Small intestine (tissue), 7 donors: ENCODE results near the gene PPP2R5A. TPM values are rescaled to one million over a fixed set of nuclear protein-coding genes. Genes with fewer than 3 reads are reported as not detected.

Source experiments
- DNase-seq, 2 donors: peaks; one replicate each; pipeline versions ENCODE4 v3.0.0 to v3.0.0-alpha.2; 2013
- FAIRE-seq: peaks from 2 replicates; lab custom pipeline; 2012; peaks lifted over from hg19 to GRCh38; lab: Jason Lieb, UNC
- H3K27ac ChIP-seq, 3 donors: one replicate each; pipeline ENCODE4 v1.5.1; 2013; ENCODE audit warnings: low read length in 2 of 3, mild to moderate bottlenecking in 2 of 3, control low read depth in 1 of 3, inconsistent platforms in 1 of 3, low read depth in 1 of 3, moderate library complexity in 1 of 3
- H3K27me3 ChIP-seq, 3 donors: one replicate each; pipeline ENCODE4 v1.6.1; 2013; ENCODE audit warnings: low read length in 3 of 3, inconsistent platforms in 1 of 3; ENCODE audit not compliant: control insufficient read depth in 3 of 3, insufficient read depth in 3 of 3
- H3K36me3 ChIP-seq, 3 donors: one replicate each; pipeline ENCODE4 v1.6.1; 2013; ENCODE audit warnings: low read length in 3 of 3, inconsistent platforms in 1 of 3, low read depth in 1 of 3, mild to moderate bottlenecking in 1 of 3, moderate library complexity in 1 of 3; ENCODE audit not compliant: control insufficient read depth in 3 of 3, insufficient read depth in 2 of 3
- H3K4me1 ChIP-seq, 3 donors: one replicate each; pipeline ENCODE4 v1.6.1; 2013; ENCODE audit warnings: low read length in 2 of 3, inconsistent platforms in 1 of 3, low read depth in 1 of 3, mild to moderate bottlenecking in 1 of 3, moderate library complexity in 1 of 3; ENCODE audit not compliant: control insufficient read depth in 3 of 3, insufficient read depth in 2 of 3
- H3K4me3 ChIP-seq, 3 donors: one replicate each; pipeline ENCODE4 v1.5.1; 2013; ENCODE audit warnings: low read length in 3 of 3, control low read depth in 1 of 3, inconsistent platforms in 1 of 3, low read depth in 1 of 3, mild to moderate bottlenecking in 1 of 3, moderate library complexity in 1 of 3
- H3K9me3 ChIP-seq, 2 donors: one replicate each; pipeline ENCODE4 v1.6.1; 2013; ENCODE audit warnings: low read depth in 1 of 2, low read length in 1 of 2; ENCODE audit not compliant: control insufficient read depth in 2 of 2, insufficient read depth in 1 of 2
- WGBS, 3 donors: extraction: QIAGEN DNeasy Blood & Tissue Kit; methylation state at CpG; one replicate each; pipeline ENCODE4 v1.1.7; 2013; 5-methylcytosine and 5-hydroxymethylcytosine counted together
- polyA plus RNA-seq, 4 donors: library from polyadenylated mRNA; stranded (reverse) in 3 of 4; unstranded in 1 of 4; fragments of 200-250 nt in 3 of 4; fragments of 120-200 nt in 1 of 4; gene quantifications; one replicate each; pipeline versions ENCODE4 v1.2.1 to v1.2.3, GENCODE V29; 2013
- donor health status: healthy with polysubstance abuse.
- donor health status: control.
- donor health status: control.
- donor health status: Bipolar disorder and iron deficiency.
- donor health status: healthy.

PPP2R5A gene
- polyA plus RNA-seq, 4 donors: 33.0 to 45.4 (median 40.6) TPM

- H3K4me3 ChIP-seq: no peak overlapping the region
- DNase-seq (no peak), FAIRE-seq (no peak)
- peaks cover 0 to 23% (median 7%) of the 10 kb centered on the region in 3 donors for H3K4me1 ChIP-seq
- H3K36me3 ChIP-seq: no peaks in the 10 kb centered on the region
- H3K27me3 ChIP-seq: no peaks in the 10 kb centered on the region
- H3K9me3 ChIP-seq: no peaks in the 10 kb centered on the region
- H3K27ac ChIP-seq: no peak overlapping the region
- WGBS, 3 donors: 80 to 97% (median 96%) methylated on average over 4 of the region's 4 CpGs
Measured at GRCh38 chr1:212257157-212257556, 28.1 kb upstream of the PPP2R5A start.

- H3K36me3 ChIP-seq: no peaks in the 10 kb centered on the region
- no peaks in the 10 kb centered on the region for H3K9me3 ChIP-seq
- no peaks in the 10 kb centered on the region for H3K27me3 ChIP-seq
- peaks cover 0 to 20% (median 7%) of the 10 kb centered on the region in 3 donors for H3K4me1 ChIP-seq
- no peak overlapping the region for H3K27ac ChIP-seq
- FAIRE-seq (no peak), DNase-seq (no peak)
- no peak overlapping the region for H3K4me3 ChIP-seq
- 88 to 93% (median 90%) methylated on average over 5 of the region's 5 CpGs for WGBS, 3 donors
Measured at GRCh38 chr1:212259693-212260480, 25.3 kb upstream of the PPP2R5A start.

GRCh38 chr1:212260557-212261355 lies 24.5 kb upstream of the PPP2R5A start:
- no peaks in the 10 kb centered on the region for H3K27me3 ChIP-seq
- no peak for FAIRE-seq
- no peaks in the 10 kb centered on the region for H3K9me3 ChIP-seq
- H3K4me3 ChIP-seq: no peak overlapping the region
- peaks cover 0 to 12% (median 7%) of the 10 kb centered on the region in 3 donors for H3K4me1 ChIP-seq
- H3K36me3 ChIP-seq: no peaks in the 10 kb centered on the region
- H3K27ac ChIP-seq: peak overlapping the region in 1 of 3 donors; percentile 57
- peak; percentile 60 to 71 for DNase-seq
- WGBS, 3 donors: 87 to 96% (median 89%) methylated on average over 3 of the region's 3 CpGs

- H3K27ac ChIP-seq: peak overlapping the region in 1 of 3 donors; percentile 57
- H3K36me3 ChIP-seq: no peaks in the 10 kb centered on the region
- no peaks in the 10 kb centered on the region for H3K27me3 ChIP-seq
- peaks cover 0 to 10% (median 5%) of the 10 kb centered on the region in 3 donors for H3K4me1 ChIP-seq
- no peaks in the 10 kb centered on the region for H3K9me3 ChIP-seq
- H3K4me3 ChIP-seq: no peak overlapping the region
- 44 to 79% (median 55%) methylated on average over 2 of the region's 2 CpGs for WGBS, 3 donors
- no peak for FAIRE-seq
- DNase-seq: peak in 1 of 2 donors; percentile 37
Measured at GRCh38 chr1:212261361-212261929, 23.8 kb upstream of the PPP2R5A start.

GRCh38 chr1:212267017-212267416 lies 18.2 kb upstream of the PPP2R5A start:
- no peaks in the 10 kb centered on the region for H3K9me3 ChIP-seq

GRCh38 chr1:212267460-212267859 lies 17.8 kb upstream of the PPP2R5A start:
- Histone ChIP-seq H3K27me3 (no peaks in the 10 kb centered on the region), H3K4me1 (peaks cover 0 to 7% (median 0%) of the 10 kb centered on the region in 3 donors), H3K36me3 (no peaks in the 10 kb centered on the region), H3K27ac (no peak overlapping the region), H3K9me3 (no peaks in the 10 kb centered on the region), H3K4me3 (no peak overlapping the region)
- no peak for FAIRE-seq
- no peak for DNase-seq
- 37 to 69% (median 65%) methylated on average over 2 of the region's 2 CpGs for WGBS, 3 donors

More at GRCh38 chr1:212267017-212267416, 18.2 kb upstream of the PPP2R5A start:
- Histone ChIP-seq H3K36me3 (no peaks in the 10 kb centered on the region), H3K4me1 (peaks cover 0 to 3% (median 0%) of the 10 kb centered on the region in 3 donors), H3K27ac (no peak overlapping the region), H3K4me3 (no peak overlapping the region), H3K27me3 (no peaks in the 10 kb centered on the region)
- no peak for DNase-seq
- FAIRE-seq: no peak
- 97 to 100% (median 99%) methylated on average over 2 of the region's 2 CpGs for WGBS, 3 donors

- no peak for DNase-seq
- no peak for FAIRE-seq
- Histone ChIP-seq H3K36me3 (no peaks in the 10 kb centered on the region), H3K9me3 (no peaks in the 10 kb centered on the region), H3K4me3 (no peak overlapping the region), H3K27me3 (no peaks in the 10 kb centered on the region), H3K27ac (no peak overlapping the region), H3K4me1 (peaks cover 0 to 13% (median 0%) of the 10 kb centered on the region in 3 donors)
Measured at GRCh38 chr1:212269306-212269705, 15.9 kb upstream of the PPP2R5A start.

- H3K4me3 ChIP-seq: no peak overlapping the region
- no peaks in the 10 kb centered on the region for H3K36me3 ChIP-seq
- DNase-seq: no peak
- H3K27me3 ChIP-seq: no peaks in the 10 kb centered on the region
- peaks cover 0 to 13% (median 0%) of the 10 kb centered on the region in 3 donors for H3K4me1 ChIP-seq
- no peak for FAIRE-seq
- H3K27ac ChIP-seq: no peak overlapping the region
- 82 to 93% (median 90%) methylated on average over 2 of the region's 2 CpGs for WGBS, 3 donors
- no peaks in the 10 kb centered on the region for H3K9me3 ChIP-seq
Measured at GRCh38 chr1:212270564-212270963, 14.6 kb upstream of the PPP2R5A start.
